IMR-90 (cell line): Measurements from ENCODE around the gene NACA. TPM values are rescaled to one million over a fixed set of nuclear protein-coding genes. Genes with fewer than 3 reads are reported as not detected.

Source experiments
- ATAC-seq: fragments of 200-7000 bp; cut with Tn5 transposase; 2 replicates; pipeline ENCODE4 v1.9.1; 2020; ENCODE audit warnings: low read depth, mild to moderate bottlenecking, moderate library complexity
- BruUV-seq: library from RNA; stranded (reverse); fragments of 400-500 nt; replicated peaks from 2 replicates; lab custom pipeline; 2021; lab: Mats Ljungman, UMichigan
- CTCF ChIA-PET: fragments of 300-600 bp; formaldehyde crosslinking; extraction: SDS; loops from one replicate; lab custom pipeline; 2021; ENCODE audit warnings: antibody characterized with exemption; lab: Yijun Ruan, JAX
- POLR2A ChIA-PET: fragments of 300-600 bp; sonication (Branson Sonifier 250); formaldehyde crosslinking; loops from one replicate; lab custom pipeline; 2022; ENCODE audit warnings: antibody characterized with exemption; ENCODE audit not compliant: unreplicated experiment; lab: Charles Lee
- DNase-seq: peaks from one replicate; pipeline ENCODE4 v3.0.0; 2013
- H2AFZ ChIP-seq: replicated peaks from 2 replicates; pipeline ENCODE3; 2013; ENCODE audit warnings: low read length, mild to moderate bottlenecking; ENCODE audit not compliant: poor library complexity
- H2AK5ac ChIP-seq: 2 replicates; pipeline ENCODE4 v1.6.1; 2013; ENCODE audit warnings: low read depth, low read length, inconsistent platforms
- H2AK9ac ChIP-seq: replicated peaks from 2 replicates; pipeline ENCODE3; 2013; ENCODE audit warnings: mild to moderate bottlenecking, low read depth, low read length, moderate library complexity; ENCODE audit not compliant: poor library complexity
- H2BK120ac ChIP-seq: 2 replicates; pipeline ENCODE4 v1.6.1; 2013; ENCODE audit warnings: low read depth, low read length, inconsistent platforms
- H2BK15ac ChIP-seq: 3 replicates; pipeline ENCODE4 v1.6.1; 2013; ENCODE audit warnings: low read depth, low read length, inconsistent platforms
- H2BK20ac ChIP-seq: 2 replicates; pipeline ENCODE4 v1.6.1; 2013; ENCODE audit warnings: low read depth, mild to moderate bottlenecking, inconsistent platforms, low read length, moderate library complexity
- H2BK5ac ChIP-seq: 2 replicates; pipeline ENCODE4 v1.6.1; 2013; ENCODE audit warnings: mild to moderate bottlenecking, low read depth, low read length, inconsistent platforms; ENCODE audit not compliant: poor library complexity, severe bottlenecking
- H3K14ac ChIP-seq: replicated peaks from 2 replicates; pipeline ENCODE4 v1.6.1; 2013; ENCODE audit warnings: low read depth, low read length, inconsistent platforms
- H3K18ac ChIP-seq: 2 replicates; pipeline ENCODE4 v1.6.1; 2013; ENCODE audit warnings: low read depth, low read length, control low read depth
- H3K23ac ChIP-seq: 2 replicates; pipeline ENCODE4 v1.6.1; 2013; ENCODE audit warnings: low read depth, low read length, inconsistent platforms
- H3K27ac ChIP-seq: 2 replicates; pipeline ENCODE4 v1.5.1; 2013; ENCODE audit warnings: mild to moderate bottlenecking, control low read depth, low read length; ENCODE audit not compliant: insufficient read depth
- H3K27me3 ChIP-seq: 2 replicates; pipeline ENCODE4 v1.6.1; 2013; ENCODE audit warnings: low read length; ENCODE audit not compliant: control insufficient read depth, insufficient read depth
- H3K36me3 ChIP-seq: 2 replicates; pipeline ENCODE4 v1.6.1; 2013; ENCODE audit warnings: low read length, mixed read lengths; ENCODE audit not compliant: control insufficient read depth, insufficient read depth
- H3K4ac ChIP-seq: 2 replicates; pipeline ENCODE4 v1.6.1; 2013; ENCODE audit warnings: low read depth, low read length, inconsistent platforms
- H3K4me1 ChIP-seq: 2 replicates; pipeline ENCODE4 v1.6.1; 2013; ENCODE audit warnings: low read length, mixed read lengths; ENCODE audit not compliant: control insufficient read depth, insufficient read depth
- H3K4me2 ChIP-seq: 2 replicates; pipeline ENCODE4 v1.6.1; 2013; ENCODE audit warnings: low read depth, mild to moderate bottlenecking, control low read depth, low read length, moderate library complexity
- H3K4me3 ChIP-seq: 2 replicates; pipeline ENCODE4 v1.5.1; 2013; ENCODE audit warnings: low read depth, mild to moderate bottlenecking, control low read depth, low read length, moderate library complexity; ENCODE audit not compliant: insufficient read depth
- H3K56ac ChIP-seq: 2 replicates; pipeline ENCODE4 v1.6.1; 2013; ENCODE audit warnings: low read length, inconsistent platforms; ENCODE audit not compliant: insufficient read depth; ENCODE audit errors: extremely low read depth
- H3K79me1 ChIP-seq, 2 experiments: 2 replicates each; pipeline ENCODE4 v1.6.1; 2013; ENCODE audit warnings: low read length in 2 of 2, inconsistent platforms in 1 of 2, low read depth in 1 of 2
- H3K9ac ChIP-seq: 2 replicates; pipeline ENCODE4 v1.6.1; 2013; ENCODE audit warnings: low read depth, low read length, control low read depth
- H3K9me1 ChIP-seq: 2 replicates; pipeline ENCODE4 v1.6.1; 2013; ENCODE audit warnings: low read length, inconsistent platforms; ENCODE audit not compliant: insufficient read depth
- H3K9me3 ChIP-seq: 2 replicates; pipeline ENCODE4 v1.6.1; 2013; ENCODE audit warnings: low read length; ENCODE audit not compliant: control insufficient read depth, insufficient read depth
- H4K20me1 ChIP-seq: 2 replicates; pipeline ENCODE4 v1.6.1; 2013; ENCODE audit warnings: low read length, inconsistent platforms; ENCODE audit not compliant: insufficient read depth
- H4K5ac ChIP-seq: 2 replicates; pipeline ENCODE4 v1.6.1; 2013; ENCODE audit warnings: mild to moderate bottlenecking, low read depth, low read length, control low read depth
- H4K8ac ChIP-seq, 2 experiments: 2 replicates each; pipeline ENCODE4 v1.6.1; 2013; ENCODE audit warnings: low read depth in 2 of 2, low read length in 2 of 2, control low read depth in 1 of 2, inconsistent platforms in 1 of 2
- H4K91ac ChIP-seq: 2 replicates; pipeline ENCODE4 v1.6.1; 2013; ENCODE audit warnings: low read depth, low read length, inconsistent platforms; ENCODE audit not compliant: insufficient read depth
- BHLHE40 ChIP-seq: fragments of 150-350 bp; IDR thresholded peaks from 2 replicates; pipeline ENCODE4 v1.6.1; 2016; ENCODE audit warnings: mild to moderate bottlenecking, low read depth, low read length
- CHD1 ChIP-seq: IDR thresholded peaks from 2 replicates; pipeline ENCODE4 v1.6.1; 2012; ENCODE audit warnings: low read depth, low read length, improper control_type of control experiment
- ELK1 ChIP-seq: fragments of 150-350 bp; IDR thresholded peaks from 2 replicates; pipeline ENCODE4 v1.6.1; 2016; ENCODE audit warnings: low read depth, mild to moderate bottlenecking, low read length, moderate library complexity, borderline replicate concordance
- FOS ChIP-seq: fragments of 150-350 bp; IDR thresholded peaks from 2 replicates; pipeline ENCODE4 v1.6.1; 2016; ENCODE audit warnings: low read depth, low read length
- MAZ ChIP-seq: IDR thresholded peaks from 2 replicates; pipeline ENCODE4 v1.6.1; 2012; ENCODE audit warnings: low read depth, mild to moderate bottlenecking, low read length, improper control_type of control experiment, moderate library complexity, borderline replicate concordance
- NFE2L2 ChIP-seq: fragments of 150-350 bp; IDR thresholded peaks from 2 replicates; pipeline ENCODE4 v1.6.1; 2016; ENCODE audit warnings: low read depth, mild to moderate bottlenecking, low read length
- POLR2A ChIP-seq: IDR thresholded peaks from 2 replicates; pipeline ENCODE4 v1.6.1; 2012; ENCODE audit warnings: mild to moderate bottlenecking, low read depth, low read length
- RAD21 ChIP-seq: IDR thresholded peaks from 2 replicates; pipeline ENCODE4 v1.6.1; 2012; ENCODE audit warnings: low read length, improper control_type of control experiment
- RCOR1 ChIP-seq: IDR thresholded peaks from 2 replicates; pipeline ENCODE4 v1.6.1; 2012; ENCODE audit warnings: mild to moderate bottlenecking, low read length, improper control_type of control experiment; ENCODE audit not compliant: insufficient replicate concordance
- RFX5 ChIP-seq: IDR thresholded peaks from 2 replicates; pipeline ENCODE4 v1.8.0; 2012; ENCODE audit warnings: low read depth, mild to moderate bottlenecking, low read length, moderate library complexity
- SMC3 ChIP-seq: fragments of 150-350 bp; IDR thresholded peaks from 2 replicates; pipeline ENCODE4 v1.6.1; 2016; ENCODE audit warnings: low read depth, mild to moderate bottlenecking, antibody characterized with exemption, low read length, moderate library complexity
- WGBS, 2 experiments: methylation state at CpG; one replicate each; pipeline versions ENCODE4 v1.1.5 to v1.1.7; 2013; ENCODE audit warnings: missing lambda C conversion rate in 2 of 2; ENCODE audit not compliant: insufficient read length in 1 of 2; ENCODE audit errors: extremely low coverage in 2 of 2; 5-methylcytosine and 5-hydroxymethylcytosine counted together
- dilution Hi-C: fragments of 300-500 bp; cut with HindIII; formaldehyde crosslinking; loops from one replicate; pipeline ENCODE4 v1.14.3; 2018; ENCODE audit warnings: low sequenced_read_pairs; ENCODE audit not compliant: unreplicated experiment
- in situ Hi-C: fragments of 300-500 bp; cut with MboI; formaldehyde crosslinking; loops from 3 replicates; pipeline ENCODE4 v1.14.3; 2019; ENCODE audit warnings: low sequenced_read_pairs, inconsistent platforms, mixed read lengths
- intact Hi-C: fragments of 100-400 bp; cut with micrococcal nuclease; formaldehyde crosslinking; loops from 2 replicates; pipeline ENCODE4 v1.10.0; 2022
- polyA plus RNA-seq, 3 experiments: library from polyadenylated mRNA; depleted of rRNA; stranded (reverse); fragments of >200 nt; gene quantifications; 2 replicates each; pipeline ENCODE4 v1.2.3, GENCODE V29; 2012; ENCODE audit warnings: low replicate concordance in 1 of 3
- total RNA-seq: library from RNA; depleted of rRNA; stranded (reverse); fragments of >200 nt; gene quantifications from 2 replicates; pipeline ENCODE4 v1.2.3, GENCODE V29; 2012
- TF ChIP-seq, protein P1 (sequence below): conservative IDR thresholded peaks from 2 replicates; pipeline ENCODE4 v1.5.1; 2012; ENCODE audit warnings: mild to moderate bottlenecking, low read depth, low read length, improper control_type of control experiment
- TF ChIP-seq, protein P2 (sequence below): fragments of 150-350 bp; IDR thresholded peaks from 2 replicates; pipeline ENCODE4 v1.6.1; 2017; ENCODE audit warnings: mild to moderate bottlenecking, antibody characterized with exemption, low read length, low read depth

The NACA gene
- total and polyA plus RNA-seq, 2 of the 4 experiments (the other 2 are of a cell fraction), result 662 to 1,223 TPM

DNA sequence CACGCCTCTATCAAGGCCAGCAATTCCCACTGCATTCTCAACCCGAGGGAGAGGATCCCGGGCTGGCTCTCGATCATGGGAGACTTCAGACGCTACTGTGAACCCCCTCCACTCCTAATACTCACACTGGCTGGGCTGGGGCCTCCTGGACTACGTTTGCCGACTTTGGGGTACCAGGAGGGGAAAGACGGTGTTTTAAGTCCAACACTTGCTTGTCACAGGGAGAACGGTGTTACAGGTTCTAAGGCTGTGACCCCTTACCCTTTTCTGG is 463 bp downstream of the NACA start:
- Histone ChIP-seq H3K36me3 (peaks cover 25% of the 10 kb centered on the region), H2BK20ac (no peak overlapping the region), H2BK5ac (peak overlapping the region; percentile 83), H4K8ac (peak overlapping the region; percentile 92 to 93), H3K4me1 (peaks cover 5% of the 10 kb centered on the region), H3K18ac (peak overlapping the region; percentile 40), H3K9ac (peak overlapping the region; percentile 96), H4K20me1 (peaks cover 46% of the 10 kb centered on the region), H4K5ac (peak overlapping the region; percentile 80), H3K4me3 (peak overlapping the region; percentile 80), H2AFZ (peak overlapping the region; percentile 91), H3K4me2 (peak overlapping the region; percentile 95), H2AK5ac (peak overlapping the region; percentile 98), H3K23ac (peak overlapping the region; percentile 96), H4K91ac (peak overlapping the region; percentile 96), H3K9me1 (peaks cover 27% of the 10 kb centered on the region), H2BK15ac (0 out of 3 replicates have a peak overlapping the region, but pooled peaks have one; percentile 4), H3K79me1 (peaks cover 0 to 41% of the 10 kb centered on the region in 2 experiments; a peak in 3 of 4 replicates), H2BK120ac (peak overlapping the region; percentile 58), H3K27ac (peak overlapping the region; percentile 76), H3K27me3 (no peaks in the 10 kb centered on the region), H3K14ac (peak overlapping the region; percentile 99), H3K9me3 (no peaks in the 10 kb centered on the region), H3K4ac (peak overlapping the region; percentile 99), H2AK9ac (peak overlapping the region; percentile 100), H3K56ac (peak overlapping the region; percentile 98)
- dilution Hi-C loops (no loop called here), intact Hi-C loops (loop anchor here (2.0 kb wide), 2 partner anchors 88 to 96 kb away; no protein-coding TSS in a partner anchor), in situ Hi-C loops (no loop called here)
- ChIA-PET CTCF (no interaction called here), POLR2A (no interaction called here)
- no CpG with 5 or more reads among the region's 9 CpGs for whole genome bisulfite sequencing, 2 experiments
- BruUV-seq, result TSS peak; percentile 37
- DNase-seq (no peak), ATAC-seq (peak; percentile 1)
- TF ChIP-seq, protein P1, sequence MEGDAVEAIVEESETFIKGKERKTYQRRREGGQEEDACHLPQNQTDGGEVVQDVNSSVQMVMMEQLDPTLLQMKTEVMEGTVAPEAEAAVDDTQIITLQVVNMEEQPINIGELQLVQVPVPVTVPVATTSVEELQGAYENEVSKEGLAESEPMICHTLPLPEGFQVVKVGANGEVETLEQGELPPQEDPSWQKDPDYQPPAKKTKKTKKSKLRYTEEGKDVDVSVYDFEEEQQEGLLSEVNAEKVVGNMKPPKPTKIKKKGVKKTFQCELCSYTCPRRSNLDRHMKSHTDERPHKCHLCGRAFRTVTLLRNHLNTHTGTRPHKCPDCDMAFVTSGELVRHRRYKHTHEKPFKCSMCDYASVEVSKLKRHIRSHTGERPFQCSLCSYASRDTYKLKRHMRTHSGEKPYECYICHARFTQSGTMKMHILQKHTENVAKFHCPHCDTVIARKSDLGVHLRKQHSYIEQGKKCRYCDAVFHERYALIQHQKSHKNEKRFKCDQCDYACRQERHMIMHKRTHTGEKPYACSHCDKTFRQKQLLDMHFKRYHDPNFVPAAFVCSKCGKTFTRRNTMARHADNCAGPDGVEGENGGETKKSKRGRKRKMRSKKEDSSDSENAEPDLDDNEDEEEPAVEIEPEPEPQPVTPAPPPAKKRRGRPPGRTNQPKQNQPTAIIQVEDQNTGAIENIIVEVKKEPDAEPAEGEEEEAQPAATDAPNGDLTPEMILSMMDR, result no peak
- TF ChIP-seq FOS (no peak), RFX5 (no peak), RAD21 (no peak), NFE2L2 (no peak), MAZ (no peak), POLR2A (no peak), RCOR1 (no peak), ELK1 (no peak), BHLHE40 (no peak), SMC3 (no peak), CHD1 (no peak)
- TF ChIP-seq, protein P2, sequence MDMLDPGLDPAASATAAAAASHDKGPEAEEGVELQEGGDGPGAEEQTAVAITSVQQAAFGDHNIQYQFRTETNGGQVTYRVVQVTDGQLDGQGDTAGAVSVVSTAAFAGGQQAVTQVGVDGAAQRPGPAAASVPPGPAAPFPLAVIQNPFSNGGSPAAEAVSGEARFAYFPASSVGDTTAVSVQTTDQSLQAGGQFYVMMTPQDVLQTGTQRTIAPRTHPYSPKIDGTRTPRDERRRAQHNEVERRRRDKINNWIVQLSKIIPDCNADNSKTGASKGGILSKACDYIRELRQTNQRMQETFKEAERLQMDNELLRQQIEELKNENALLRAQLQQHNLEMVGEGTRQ, result no peak
